Measurements from ENCODE around the gene ARFGAP3.

ARFGAP3 gene

DNA sequence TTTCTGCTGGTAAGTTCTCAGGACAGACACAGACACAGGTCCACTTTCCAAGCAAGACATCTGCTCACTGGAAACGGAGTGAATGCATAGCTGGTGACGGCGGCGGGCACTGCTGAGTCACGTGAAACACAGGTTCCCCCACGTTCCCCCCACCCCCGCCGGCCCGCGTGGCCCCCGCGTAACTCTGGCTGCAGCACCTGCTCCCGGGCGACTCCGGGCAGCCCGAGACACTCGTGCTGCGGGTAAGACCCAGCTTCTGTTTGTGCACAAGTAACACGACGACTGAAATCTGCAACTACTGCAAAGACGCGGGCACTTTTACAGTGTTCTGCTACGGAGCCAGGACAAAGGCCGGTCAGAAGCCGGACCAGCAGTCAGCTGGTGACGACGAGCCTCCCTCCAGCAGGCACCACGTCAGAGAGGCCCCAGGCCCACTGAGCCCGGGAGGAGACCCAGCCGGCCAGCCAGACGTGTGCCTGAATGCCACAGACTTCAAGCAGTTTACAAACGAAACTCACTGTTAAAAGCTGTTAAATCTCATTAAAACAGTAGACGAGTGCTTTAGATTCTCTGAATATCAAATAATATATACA lies 12.9 kb upstream of the ARFGAP3 start:
- POLR2A ChIA-PET: no interaction called here
- no peak for TF ChIP-seq ZNF274 (IDR thresholded peaks at IDR 0.05; ENCODE audit: low read length)
- no peak for TF ChIP-seq ZNF274 (tag by site-specific recombination; IDR thresholded peaks at IDR 0.05; ENCODE audit: borderline replicate concordance)
- no peak for TF ChIP-seq IKZF3 (tag by site-specific recombination; IDR thresholded peaks at IDR 0.05)
- TF ChIP-seq HOXA7 (CRISPR knock-in tag; IDR thresholded peaks at IDR 0.05; ENCODE audit: borderline replicate concordance): no peak
- no peak for TF ChIP-seq ZBTB20 (tag by site-specific recombination; IDR thresholded peaks at IDR 0.05)
- no peak for TF ChIP-seq ZNF324 (tag by site-specific recombination; IDR thresholded peaks at IDR 0.05)
- TF ChIP-seq, protein P1, sequence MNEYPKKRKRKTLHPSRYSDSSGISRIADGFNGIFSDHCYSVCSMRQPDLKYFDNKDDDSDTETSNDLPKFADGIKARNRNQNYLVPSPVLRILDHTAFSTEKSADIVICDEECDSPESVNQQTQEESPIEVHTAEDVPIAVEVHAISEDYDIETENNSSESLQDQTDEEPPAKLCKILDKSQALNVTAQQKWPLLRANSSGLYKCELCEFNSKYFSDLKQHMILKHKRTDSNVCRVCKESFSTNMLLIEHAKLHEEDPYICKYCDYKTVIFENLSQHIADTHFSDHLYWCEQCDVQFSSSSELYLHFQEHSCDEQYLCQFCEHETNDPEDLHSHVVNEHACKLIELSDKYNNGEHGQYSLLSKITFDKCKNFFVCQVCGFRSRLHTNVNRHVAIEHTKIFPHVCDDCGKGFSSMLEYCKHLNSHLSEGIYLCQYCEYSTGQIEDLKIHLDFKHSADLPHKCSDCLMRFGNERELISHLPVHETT (tag by site-specific recombination; IDR thresholded peaks at IDR 0.05): no peak
- TF ChIP-seq ZNF292 (tag by site-specific recombination; IDR thresholded peaks at IDR 0.05; ENCODE audit: borderline replicate concordance, low read depth): no peak
- TF ChIP-seq ZNF362 (tag by site-specific recombination; IDR thresholded peaks at IDR 0.05): no peak
- Histone ChIP-seq H3K4me1 (ENCODE audit: control insufficient read depth, insufficient read depth, low read length) (no peaks in the 10 kb centered on the region), H3K36me3 (ENCODE audit: control insufficient read depth in 2 of 2, insufficient read depth in 1 of 2, low read length in 2 of 2) (peaks cover 3 to 46% of the 10 kb centered on the region in 2 experiments; a peak in 2 of 3 replicates), H3K4me3 (ENCODE audit: low read depth, low read length) (no peak overlapping the region), H3K27ac (ENCODE audit: extremely low read depth, low read depth, low read length) (no peak overlapping the region), H3K9me3 (ENCODE audit: control insufficient read depth, insufficient read depth, low read depth, low read length) (no peaks in the 10 kb centered on the region)
- CTCF ChIA-PET: interaction anchor here (0.6 to 5.2 kb wide), 5 partner anchors 10 to 297 kb away, joined by 3 to 61 read pairs (median 3); partner anchors contain the start of gene ARFGAP3

- CTCF ChIA-PET: interaction anchor here (0.7 to 5.2 kb wide), 3 partner anchors 12 to 165 kb away, joined by 3 to 61 read pairs (median 5); partner anchors contain the start of gene ARFGAP3
- no peaks in the 10 kb centered on the region for H3K9me3 ChIP-seq (ENCODE audit: control insufficient read depth, insufficient read depth, low read depth, low read length)
- POLR2A ChIA-PET: interaction anchor here (2.1 kb wide), 1 partner anchor 146 kb away, joined by 9 read pairs; the partner anchor contains the start of gene PACSIN2
- TF ChIP-seq KLF8 (tag by site-specific recombination; IDR thresholded peaks at IDR 0.05) (no peak), ZNF777 (tag by site-specific recombination; IDR thresholded peaks at IDR 0.05; ENCODE audit: borderline replicate concordance) (no peak), REPIN1 (tag by site-specific recombination; IDR thresholded peaks at IDR 0.05; ENCODE audit: low read depth) (no peak), ZNF157 (tag by site-specific recombination; IDR thresholded peaks at IDR 0.05) (no peak), ZNF580 (tag by site-specific recombination; IDR thresholded peaks at IDR 0.05) (no peak), GLI4 (tag by site-specific recombination; IDR thresholded peaks at IDR 0.05) (no peak), HIC1 (tag by site-specific recombination; IDR thresholded peaks at IDR 0.05) (no peak), ZNF629 (tag by site-specific recombination; IDR thresholded peaks at IDR 0.05) (no peak), ZEB2 (tag by site-specific recombination; IDR thresholded peaks at IDR 0.05) (no peak), ZBTB49 (tag by site-specific recombination; IDR thresholded peaks at IDR 0.05; ENCODE audit: low read depth) (no peak), ZNF404 (tag by site-specific recombination; IDR thresholded peaks at IDR 0.05) (no peak), ZSCAN18 (tag by site-specific recombination; IDR thresholded peaks at IDR 0.05) (no peak)
- TF ChIP-seq, protein P2, sequence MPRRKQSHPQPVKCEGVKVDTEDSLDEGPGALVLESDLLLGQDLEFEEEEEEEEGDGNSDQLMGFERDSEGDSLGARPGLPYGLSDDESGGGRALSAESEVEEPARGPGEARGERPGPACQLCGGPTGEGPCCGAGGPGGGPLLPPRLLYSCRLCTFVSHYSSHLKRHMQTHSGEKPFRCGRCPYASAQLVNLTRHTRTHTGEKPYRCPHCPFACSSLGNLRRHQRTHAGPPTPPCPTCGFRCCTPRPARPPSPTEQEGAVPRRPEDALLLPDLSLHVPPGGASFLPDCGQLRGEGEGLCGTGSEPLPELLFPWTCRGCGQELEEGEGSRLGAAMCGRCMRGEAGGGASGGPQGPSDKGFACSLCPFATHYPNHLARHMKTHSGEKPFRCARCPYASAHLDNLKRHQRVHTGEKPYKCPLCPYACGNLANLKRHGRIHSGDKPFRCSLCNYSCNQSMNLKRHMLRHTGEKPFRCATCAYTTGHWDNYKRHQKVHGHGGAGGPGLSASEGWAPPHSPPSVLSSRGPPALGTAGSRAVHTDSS (tag by site-specific recombination; IDR thresholded peaks at IDR 0.05): no peak
- TF ChIP-seq, protein P3, sequence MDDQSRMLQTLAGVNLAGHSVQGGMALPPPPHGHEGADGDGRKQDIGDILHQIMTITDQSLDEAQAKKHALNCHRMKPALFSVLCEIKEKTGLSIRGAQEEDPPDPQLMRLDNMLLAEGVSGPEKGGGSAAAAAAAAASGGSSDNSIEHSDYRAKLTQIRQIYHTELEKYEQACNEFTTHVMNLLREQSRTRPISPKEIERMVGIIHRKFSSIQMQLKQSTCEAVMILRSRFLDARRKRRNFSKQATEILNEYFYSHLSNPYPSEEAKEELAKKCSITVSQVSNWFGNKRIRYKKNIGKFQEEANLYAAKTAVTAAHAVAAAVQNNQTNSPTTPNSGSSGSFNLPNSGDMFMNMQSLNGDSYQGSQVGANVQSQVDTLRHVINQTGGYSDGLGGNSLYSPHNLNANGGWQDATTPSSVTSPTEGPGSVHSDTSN (CRISPR knock-in tag; IDR thresholded peaks at IDR 0.05): no peak
Measured at GRCh38 chr22:42869463-42869862, 12.4 kb upstream of the ARFGAP3 start.

More at GRCh38 chr22:42869463-42869862, 12.4 kb upstream of the ARFGAP3 start:
- no peaks in the 10 kb centered on the region for H3K4me1 ChIP-seq (ENCODE audit: control insufficient read depth, insufficient read depth, low read length)
- H3K36me3 ChIP-seq (ENCODE audit: control insufficient read depth in 2 of 2, insufficient read depth in 1 of 2, low read length in 2 of 2): peaks cover 3 to 45% of the 10 kb centered on the region in 2 experiments; a peak in 2 of 3 replicates
- H3K4me3 ChIP-seq (ENCODE audit: low read depth, low read length): no peak overlapping the region
- no peak overlapping the region for H3K27ac ChIP-seq (ENCODE audit: extremely low read depth, low read depth, low read length)
